GM19238 (cell line): ENCODE results near the gene CFAP299.
"Not testable (repeated sequence)": the region's sequence is repeated elsewhere in the genome, so short reads cannot be mapped to it uniquely, and the experiment has no call there.

Source experiments
- DNase-seq: peaks from one replicate; pipeline ENCODE4 v3.0.0; 2011; ENCODE audit warnings: low spot score; ENCODE audit not compliant: insufficient read length

The CFAP299 gene

DNA sequence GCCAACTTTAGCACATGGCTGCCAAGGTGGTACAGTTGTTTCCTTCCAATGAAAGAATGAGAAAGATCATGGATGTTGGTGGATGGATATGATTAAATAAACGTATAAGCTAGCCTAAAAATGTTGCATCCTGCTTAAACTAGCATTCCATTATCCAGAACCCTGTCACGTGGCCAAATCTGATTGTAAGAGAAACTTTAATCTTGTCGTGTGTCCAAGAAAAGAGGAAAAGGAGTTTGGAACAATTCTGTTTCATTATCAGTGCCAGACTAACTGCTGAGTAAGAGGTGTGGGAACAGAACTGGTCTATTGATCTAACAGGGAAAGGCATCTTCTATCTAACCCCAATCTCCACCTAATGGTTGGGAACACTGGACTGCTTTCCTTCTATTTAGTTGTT is 369.8 kb downstream of the CFAP299 start:
- no peak for DNase-seq

DNA sequence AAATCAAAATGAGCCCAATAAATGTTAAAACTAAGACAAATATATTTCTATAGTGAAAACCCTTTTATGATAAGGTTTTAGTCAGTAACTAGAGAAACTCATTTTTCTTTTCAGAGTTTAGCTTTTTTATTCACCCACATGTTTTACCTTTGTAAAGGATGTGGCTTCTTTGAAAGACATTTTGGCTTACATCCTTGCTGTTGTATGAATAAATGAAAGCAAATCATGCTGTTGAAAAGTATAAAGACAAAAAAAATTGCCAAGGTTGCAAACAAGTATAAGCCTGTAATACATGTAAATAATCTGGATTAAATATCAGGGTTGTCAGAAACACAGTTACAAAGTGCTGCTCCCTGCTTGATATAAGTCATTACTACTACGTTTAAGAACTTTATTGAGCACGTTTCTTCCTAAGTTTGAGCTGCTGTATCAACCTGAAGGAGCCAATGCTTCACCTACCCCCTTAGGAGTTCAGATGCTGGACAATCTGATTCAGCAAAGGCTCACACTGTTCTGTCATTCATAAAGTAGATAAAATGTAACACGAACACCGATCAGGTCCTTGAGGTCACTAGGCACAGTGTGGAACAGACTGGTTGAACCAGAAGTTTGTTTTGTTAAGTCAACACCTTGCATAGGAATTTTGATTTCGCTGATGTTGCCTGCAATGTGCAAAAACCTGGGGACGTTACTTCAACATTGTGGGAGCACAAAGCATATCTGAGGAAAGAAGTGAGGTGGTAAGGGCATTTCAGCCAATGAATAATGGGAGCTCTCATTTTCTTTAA is 373.7 kb downstream of the CFAP299 start:
- no peak for DNase-seq

GRCh38 chr4:80710748-80711451 is 375.4 kb downstream of the CFAP299 start:
- no peak for DNase-seq

DNA sequence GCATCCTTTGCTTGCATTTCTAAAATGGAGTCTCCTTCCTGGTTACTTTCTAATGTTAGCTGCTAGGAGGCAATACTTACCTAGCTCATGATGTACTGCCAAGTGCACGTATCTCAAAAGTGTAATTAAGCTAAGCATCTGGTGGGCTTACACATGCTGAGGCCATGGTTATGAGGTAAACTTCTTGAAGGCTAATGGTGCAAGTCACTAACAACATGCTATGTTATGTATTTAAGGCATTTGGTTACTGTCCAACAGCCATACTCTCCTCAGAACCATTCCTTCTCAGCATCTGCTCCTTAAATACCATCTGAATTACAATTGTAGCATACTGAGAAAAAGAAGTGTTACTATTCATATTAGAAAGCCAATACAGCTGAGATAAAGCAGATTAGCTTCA is 376.4 kb downstream of the CFAP299 start:
- DNase-seq = no peak

GRCh38 chr4:80713409-80713808 is 377.9 kb downstream of the CFAP299 start:
- DNase-seq = no peak

DNA sequence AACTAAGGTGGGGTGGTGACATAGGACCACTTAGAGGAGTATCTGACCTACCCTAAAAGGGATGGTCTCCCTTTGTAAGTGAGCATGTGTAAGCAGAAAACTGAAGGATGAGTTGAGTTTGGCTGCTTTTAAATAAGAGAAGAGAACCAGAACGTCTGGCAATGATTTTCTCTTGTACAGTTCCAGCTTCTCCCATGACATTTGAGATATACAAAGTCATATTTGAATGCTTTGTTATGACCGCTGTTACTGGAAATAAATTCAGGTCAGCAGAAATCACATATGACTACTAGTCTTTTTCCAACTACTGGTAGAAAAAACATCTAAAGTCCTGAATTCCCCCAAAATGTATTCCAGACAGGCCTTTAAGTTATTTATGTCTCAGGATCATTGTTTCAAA is 381.7 kb downstream of the CFAP299 start:
- DNase-seq = no peak

DNA sequence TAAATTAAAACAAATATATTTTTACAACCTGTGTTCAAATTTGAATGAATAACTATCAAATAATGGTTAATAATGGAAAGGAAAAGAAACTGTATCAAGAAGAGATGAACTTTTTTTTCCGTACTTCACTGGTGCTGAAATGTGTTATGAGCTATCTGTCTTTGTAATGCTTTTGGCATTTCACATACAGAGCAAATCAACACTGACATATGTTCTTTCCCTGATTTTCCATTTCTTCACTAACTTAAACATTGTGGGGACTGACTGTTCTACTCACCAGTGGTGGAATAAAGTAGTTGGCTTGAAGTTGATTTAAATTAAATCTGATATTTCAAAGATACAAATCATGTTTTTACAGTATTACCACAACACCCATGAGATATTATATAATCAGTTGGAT is 390.9 kb downstream of the CFAP299 start:
- no peak for DNase-seq

DNA sequence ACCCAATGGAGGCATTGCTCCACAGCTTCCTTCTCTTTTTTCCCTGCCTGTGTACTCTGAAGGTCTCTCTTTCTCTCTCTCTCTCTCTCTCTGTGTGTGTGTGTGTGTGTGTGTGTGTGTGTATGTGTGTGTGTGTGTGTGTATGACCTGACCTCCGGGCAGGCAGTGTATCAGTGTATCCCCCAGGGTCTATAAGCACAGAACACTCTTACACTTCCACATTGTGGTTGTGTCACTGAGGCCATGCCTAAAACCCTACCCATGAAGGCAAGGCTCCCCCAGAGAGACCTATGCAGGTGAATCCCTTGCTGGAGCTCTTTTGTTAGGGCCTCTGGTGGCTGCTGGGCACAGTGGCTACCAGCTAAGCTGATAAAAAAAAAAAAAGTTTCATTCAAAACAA is 394.6 kb downstream of the CFAP299 start:
- no peak for DNase-seq

DNA sequence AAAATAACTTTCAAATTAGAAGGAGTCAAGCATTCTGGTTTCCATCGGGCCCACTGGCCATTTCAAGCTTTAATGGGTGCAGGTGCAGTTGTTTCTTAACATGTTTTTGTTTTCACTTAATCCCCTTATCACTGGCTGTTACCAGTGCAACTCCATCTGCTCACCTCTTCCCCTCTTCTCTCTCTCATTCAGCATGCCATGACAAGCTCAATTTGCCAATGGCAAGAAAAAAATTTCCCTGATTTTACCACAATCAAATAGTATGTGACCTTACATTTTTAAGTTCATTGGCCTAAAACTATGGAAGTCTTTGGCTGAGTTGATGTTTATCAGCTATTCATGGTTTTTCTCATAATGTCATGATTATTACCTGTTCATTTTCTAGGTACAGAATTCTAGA is 395.9 kb downstream of the CFAP299 start:
- no peak for DNase-seq

DNA sequence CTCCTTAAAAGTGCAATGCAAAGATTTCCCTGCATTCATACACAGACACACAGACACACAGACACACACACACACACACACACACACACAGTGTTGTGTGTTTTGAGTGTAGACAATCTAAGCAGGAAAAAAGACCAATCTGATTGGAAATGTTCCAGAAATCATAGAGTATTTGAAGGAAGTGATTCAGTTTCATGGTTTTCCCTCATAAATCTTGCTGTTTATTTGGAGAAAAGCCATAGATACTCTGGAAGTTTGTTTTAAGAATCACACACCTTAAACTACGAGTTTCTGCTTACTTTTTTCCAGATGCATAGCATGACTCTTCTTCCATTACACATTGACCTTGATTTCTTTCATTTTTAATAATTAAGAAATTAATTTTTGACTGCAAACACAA is 396.5 kb downstream of the CFAP299 start:
- DNase-seq = no peak

- no peak for DNase-seq
Observed at GRCh38 chr4:80740375-80740774, 404.8 kb downstream of the CFAP299 start.

GRCh38 chr4:80749558-80749957 is 414.0 kb downstream of the CFAP299 start:
- not testable (repeated sequence) for DNase-seq

DNA sequence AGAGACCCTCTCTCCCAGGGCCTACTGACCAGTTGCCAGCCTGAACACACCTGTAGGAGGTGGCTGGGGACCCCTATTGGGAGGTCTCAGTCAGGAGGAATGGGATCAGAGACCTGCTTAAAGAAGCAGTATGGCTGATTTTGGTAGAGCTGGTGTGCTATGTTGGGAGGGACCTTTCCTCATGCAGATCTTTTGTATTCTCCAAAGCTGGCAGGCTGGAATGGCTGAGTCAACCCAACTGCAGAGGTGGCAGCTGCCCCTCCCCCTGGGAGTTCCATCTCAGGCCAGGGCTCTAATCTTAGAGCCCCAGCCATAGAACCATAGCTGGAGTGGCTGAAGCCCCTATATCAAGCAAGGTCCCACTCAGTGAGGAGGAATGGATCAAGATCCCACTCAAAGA is 415.7 kb downstream of the CFAP299 start:
- DNase-seq = no peak

DNA sequence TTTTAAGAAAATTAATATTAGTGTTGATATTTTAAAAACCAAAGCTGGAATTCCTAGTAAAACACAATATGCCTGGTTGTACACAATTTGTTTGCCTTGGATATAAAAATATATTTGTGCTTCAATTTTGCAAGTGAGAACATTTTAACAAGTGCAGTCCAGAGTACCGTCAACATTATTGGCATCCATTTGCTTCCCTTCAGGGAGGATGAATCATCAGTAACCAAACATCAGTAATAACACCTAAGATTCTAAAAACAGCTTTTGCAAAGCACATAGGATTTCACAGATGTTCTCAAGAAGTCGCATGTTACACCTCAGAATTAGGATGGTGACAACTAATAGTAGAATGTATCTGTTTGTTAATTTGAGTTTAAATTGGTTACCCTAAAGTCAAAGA is 432.4 kb downstream of the CFAP299 start:
- no peak for DNase-seq

DNA sequence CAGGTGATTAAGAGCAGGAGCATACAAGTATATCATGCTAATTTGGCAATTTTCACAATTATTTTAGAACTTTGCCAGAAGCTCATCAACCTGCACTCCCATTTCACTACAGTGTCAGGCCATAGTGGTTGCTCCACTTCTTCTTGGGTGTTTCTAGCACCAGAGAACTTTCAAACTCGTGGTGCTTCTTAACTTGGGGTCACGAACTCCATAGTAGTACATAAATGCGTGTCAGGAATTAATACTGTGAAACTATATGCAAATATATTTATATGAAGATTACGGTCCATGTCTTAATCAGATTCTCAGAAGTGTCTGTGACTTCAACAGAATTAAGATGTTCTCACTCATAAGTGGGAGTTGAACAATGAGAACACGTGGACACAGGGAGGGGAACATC is 440.6 kb downstream of the CFAP299 start:
- DNase-seq = no peak

DNA sequence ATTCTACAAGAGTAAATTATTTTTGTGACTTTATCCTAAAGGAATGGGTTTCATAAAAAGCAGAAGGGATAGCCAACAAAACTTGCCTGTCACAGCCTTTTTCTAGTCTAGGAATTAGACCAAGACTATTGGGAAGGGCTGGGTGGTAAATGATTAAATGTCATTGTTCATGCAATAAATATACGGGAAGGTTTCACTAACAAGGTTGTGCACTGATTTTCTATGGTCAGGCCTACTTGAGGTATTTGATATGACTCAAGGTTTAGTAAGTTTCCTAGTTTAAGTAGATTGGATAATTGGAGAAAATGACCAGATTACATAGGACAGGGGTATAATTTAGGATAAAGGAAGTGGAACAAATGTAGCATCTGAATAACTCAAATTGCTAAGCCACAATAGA is 445.9 kb downstream of the CFAP299 start:
- no peak for DNase-seq

- DNase-seq = no peak
Observed at GRCh38 chr4:80787306-80787705, 451.8 kb downstream of the CFAP299 start.

- no peak for DNase-seq
Observed at GRCh38 chr4:80788798-80789197, 453.3 kb downstream of the CFAP299 start.

- no peak for DNase-seq
Observed at GRCh38 chr4:80790152-80790551, 454.6 kb downstream of the CFAP299 start.

DNA sequence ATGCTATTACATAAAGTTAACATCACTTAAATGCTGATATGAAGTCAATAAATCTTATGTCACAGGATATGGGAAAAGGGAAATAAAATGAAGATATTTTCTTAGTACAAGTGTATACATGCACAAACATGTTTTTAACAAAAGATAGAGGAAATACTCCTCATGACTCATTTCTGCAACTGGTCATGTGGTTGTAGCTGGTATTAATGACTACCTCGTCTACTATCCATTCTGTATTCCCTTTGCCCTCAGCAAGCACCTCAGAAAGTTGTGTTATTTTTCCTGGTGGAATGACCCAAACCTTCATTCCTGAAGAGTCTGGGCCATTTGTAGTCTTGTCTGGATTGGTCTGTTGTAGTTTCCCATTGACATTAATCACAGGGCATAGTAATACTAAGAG is 458.1 kb downstream of the CFAP299 start:
- DNase-seq = not testable (repeated sequence)

GRCh38 chr4:80798082-80798481 is 462.6 kb downstream of the CFAP299 start:
- no peak for DNase-seq

DNA sequence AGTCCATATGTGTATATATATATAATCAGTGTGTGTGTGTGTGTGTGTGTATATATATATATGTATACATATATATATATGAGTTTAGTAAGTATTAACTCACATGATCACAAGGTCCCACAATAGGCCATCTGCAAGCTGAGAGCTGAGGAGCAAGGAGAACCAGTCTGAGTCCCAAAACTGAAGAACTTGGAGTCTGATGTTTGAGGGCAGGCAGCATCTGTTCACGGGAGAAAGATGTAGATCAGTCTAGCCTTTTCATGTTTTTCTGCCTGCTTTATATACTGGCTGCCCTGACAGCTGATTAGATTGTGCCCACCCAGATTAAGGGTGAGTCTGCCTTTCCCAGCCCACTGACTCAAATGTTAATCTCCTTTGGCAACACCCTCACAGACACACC is 465.2 kb downstream of the CFAP299 start:
- DNase-seq = not testable (repeated sequence)

- no peak for DNase-seq
Observed at GRCh38 chr4:80803337-80803736, 467.8 kb downstream of the CFAP299 start.
